ENCODE data around the gene KIF25.
"Not testable (repeated sequence)": the region's sequence is repeated elsewhere in the genome, so short reads cannot be mapped to it uniquely, and the experiment has no call there.

KIF25 gene

DNA sequence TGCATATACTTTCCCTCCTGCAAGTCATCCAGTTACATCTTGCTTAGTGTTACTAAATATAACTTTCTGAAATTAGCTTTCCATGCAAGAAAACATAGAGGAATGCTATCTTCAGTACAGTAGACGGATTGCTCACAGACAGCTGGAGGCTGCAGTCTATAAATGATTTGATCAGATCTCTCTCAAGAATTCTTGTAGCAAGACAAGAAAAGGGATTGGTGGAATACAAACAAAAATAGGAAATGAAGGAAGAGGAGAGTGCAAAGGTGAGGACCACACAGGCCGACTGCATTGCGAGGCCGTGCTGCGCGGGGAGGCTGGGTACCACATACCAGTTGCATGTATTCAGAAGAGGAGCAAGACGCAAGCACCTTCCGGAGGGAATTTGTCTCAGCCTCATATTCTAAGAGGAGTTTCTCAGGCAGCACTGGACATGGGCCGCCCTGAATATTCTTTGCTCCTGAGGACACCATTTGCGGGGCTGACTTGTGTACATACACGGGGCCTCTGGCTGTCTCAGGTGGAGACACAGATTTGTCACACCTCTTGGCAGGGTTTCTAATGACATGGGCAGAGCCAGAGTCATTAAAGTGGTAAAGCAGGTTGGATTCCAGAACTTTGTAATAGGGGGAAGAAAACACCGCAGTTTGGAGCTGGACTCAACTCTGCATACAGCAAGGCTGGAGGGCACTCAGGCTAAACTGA, 22.7 kb upstream of the KIF25 start:
- DNase-seq (ENCODE audit: low read depth, low spot score), result no peak

GRCh38 chr6:167975458-167975857, 22.0 kb upstream of the KIF25 start:
- DNase-seq (ENCODE audit: low read depth, low spot score), result no peak

GRCh38 chr6:167976116-167976657, 21.3 kb upstream of the KIF25 start:
- not testable (repeated sequence) for DNase-seq (ENCODE audit: low read depth, low spot score)

DNA sequence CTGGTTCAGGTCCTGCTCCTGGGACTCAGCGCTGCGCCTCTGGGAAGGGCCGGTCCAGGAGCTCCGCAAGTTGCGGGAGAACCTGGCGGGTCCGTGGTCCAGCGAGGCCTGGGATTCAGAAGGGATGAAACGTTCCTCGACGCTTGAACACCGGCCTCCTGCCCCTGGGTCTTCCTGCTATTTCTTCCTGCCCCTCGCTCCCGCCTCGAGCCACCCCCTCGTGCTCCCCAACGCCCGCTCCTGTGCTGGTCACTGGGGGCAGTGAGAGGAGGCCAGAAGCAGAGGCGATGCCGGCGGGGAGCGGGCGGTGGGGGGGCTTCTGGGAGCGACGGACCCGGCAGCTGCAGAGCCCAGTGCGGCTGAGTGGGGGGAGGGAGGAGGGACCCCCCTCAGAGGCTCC, 20.8 kb upstream of the KIF25 start:
- DNase-seq (ENCODE audit: low read depth, low spot score), result no peak

- DNase-seq (ENCODE audit: low read depth, low spot score), result no peak
These were observed 19.6 kb upstream of the KIF25 start for GRCh38 chr6:167977717-167978467.

- DNase-seq (ENCODE audit: low read depth, low spot score), result no peak
These were observed 18.9 kb upstream of the KIF25 start for GRCh38 chr6:167978607-167979006.

DNA sequence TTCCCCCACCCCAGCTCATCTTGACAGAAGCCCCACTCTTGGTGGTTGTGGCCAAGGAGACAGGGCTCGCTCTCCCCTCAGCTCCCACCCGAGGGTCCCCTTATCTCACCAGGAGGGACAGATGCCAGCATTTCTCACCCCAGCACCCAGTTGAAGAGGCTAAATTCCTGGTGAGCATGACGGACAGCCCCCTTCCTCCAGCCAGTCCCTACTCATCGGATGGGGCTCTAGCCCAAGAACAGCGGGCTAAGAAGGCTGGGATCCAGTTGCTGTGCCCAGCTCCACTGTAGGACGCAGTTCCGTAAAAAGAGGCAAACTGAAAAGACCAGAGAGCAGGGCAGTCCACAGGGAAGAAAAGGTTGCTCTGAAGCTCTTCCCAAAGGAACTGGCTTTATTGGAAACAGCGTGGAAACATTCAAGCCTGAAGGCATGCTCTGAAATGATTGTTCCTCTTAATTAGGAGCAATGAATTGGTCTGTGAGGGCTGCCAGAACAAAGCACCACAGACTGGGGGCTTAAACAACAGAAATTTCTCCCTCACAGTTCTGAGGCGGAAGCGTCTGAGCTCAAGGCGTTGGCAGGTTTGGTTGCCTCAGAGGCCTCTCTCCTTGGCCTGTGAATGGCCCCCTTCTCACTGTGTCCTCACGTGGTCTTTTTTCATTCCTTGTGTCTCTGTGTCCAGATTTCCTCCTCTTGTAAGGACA, 17.9 kb upstream of the KIF25 start:
- no peak for DNase-seq (ENCODE audit: low read depth, low spot score)

GRCh38 chr6:167980911-167981580, 16.4 kb upstream of the KIF25 start:
- no peak for DNase-seq (ENCODE audit: low read depth, low spot score)

- DNase-seq (ENCODE audit: low read depth, low spot score), result no peak
These were observed 15.5 kb upstream of the KIF25 start for GRCh38 chr6:167981916-167982462.

- no peak for DNase-seq (ENCODE audit: low read depth, low spot score)
These were observed 13.2 kb upstream of the KIF25 start for GRCh38 chr6:167984144-167984719.

GRCh38 chr6:167984876-167985604, 12.4 kb upstream of the KIF25 start:
- DNase-seq (ENCODE audit: low read depth, low spot score), result no peak

DNA sequence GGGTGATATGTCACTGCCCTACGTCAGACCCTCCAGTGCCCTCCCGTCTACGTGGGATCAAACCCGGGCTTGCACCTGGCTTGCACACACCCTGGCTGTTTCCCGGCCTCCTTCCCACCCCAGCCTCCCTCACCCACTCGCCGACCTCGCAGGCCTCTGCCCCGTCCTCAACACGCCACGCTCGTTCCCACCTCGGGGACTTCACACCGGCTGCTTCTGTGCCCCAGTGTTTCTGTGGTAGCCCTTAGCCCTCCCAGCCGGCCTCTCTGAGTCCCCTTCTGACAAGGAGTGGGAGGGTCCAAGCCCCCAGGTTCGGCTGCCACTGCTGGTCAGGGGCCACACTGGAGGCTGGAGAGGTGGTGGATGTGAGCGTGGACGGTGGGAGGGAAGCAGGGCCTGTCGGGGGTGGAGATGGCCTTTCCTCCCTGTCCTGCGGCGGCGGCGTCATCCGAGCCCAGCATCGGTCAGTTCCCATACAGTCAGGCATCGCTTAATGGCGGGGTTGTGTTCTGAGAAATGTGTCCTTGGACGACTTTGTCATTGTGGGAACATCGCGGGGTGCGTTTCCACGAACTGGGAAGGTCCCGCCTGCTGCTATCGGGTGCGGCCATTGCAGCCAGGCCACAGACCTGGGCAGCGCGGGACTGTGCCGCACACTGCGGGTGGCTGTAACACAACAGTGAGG, 11.4 kb upstream of the KIF25 start:
- DNase-seq (ENCODE audit: low read depth, low spot score), result no peak

GRCh38 chr6:167987396-167988153, 9.9 kb upstream of the KIF25 start:
- no peak for DNase-seq (ENCODE audit: low read depth, low spot score)

DNA sequence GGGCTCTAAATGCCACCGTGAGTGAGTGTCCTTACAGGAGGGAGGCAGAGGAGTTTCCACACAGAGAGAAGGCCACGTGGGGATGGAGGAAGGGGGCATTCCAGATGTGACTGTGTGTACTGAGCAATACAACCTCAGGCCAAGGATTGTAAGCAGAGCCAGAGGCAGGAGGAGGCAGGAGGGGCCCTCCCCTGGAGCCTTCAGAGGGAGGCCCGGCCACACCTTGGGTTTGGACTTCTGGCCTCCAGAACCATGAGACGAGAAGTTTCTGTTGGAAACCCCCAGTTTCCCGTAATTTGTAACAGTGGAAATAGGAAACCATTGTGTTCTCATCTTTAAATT, 9.3 kb upstream of the KIF25 start:
- no peak for DNase-seq (ENCODE audit: low read depth, low spot score)

- no peak for DNase-seq (ENCODE audit: low read depth, low spot score)
These were observed 8.3 kb upstream of the KIF25 start for GRCh38 chr6:167988945-167989841.

DNA sequence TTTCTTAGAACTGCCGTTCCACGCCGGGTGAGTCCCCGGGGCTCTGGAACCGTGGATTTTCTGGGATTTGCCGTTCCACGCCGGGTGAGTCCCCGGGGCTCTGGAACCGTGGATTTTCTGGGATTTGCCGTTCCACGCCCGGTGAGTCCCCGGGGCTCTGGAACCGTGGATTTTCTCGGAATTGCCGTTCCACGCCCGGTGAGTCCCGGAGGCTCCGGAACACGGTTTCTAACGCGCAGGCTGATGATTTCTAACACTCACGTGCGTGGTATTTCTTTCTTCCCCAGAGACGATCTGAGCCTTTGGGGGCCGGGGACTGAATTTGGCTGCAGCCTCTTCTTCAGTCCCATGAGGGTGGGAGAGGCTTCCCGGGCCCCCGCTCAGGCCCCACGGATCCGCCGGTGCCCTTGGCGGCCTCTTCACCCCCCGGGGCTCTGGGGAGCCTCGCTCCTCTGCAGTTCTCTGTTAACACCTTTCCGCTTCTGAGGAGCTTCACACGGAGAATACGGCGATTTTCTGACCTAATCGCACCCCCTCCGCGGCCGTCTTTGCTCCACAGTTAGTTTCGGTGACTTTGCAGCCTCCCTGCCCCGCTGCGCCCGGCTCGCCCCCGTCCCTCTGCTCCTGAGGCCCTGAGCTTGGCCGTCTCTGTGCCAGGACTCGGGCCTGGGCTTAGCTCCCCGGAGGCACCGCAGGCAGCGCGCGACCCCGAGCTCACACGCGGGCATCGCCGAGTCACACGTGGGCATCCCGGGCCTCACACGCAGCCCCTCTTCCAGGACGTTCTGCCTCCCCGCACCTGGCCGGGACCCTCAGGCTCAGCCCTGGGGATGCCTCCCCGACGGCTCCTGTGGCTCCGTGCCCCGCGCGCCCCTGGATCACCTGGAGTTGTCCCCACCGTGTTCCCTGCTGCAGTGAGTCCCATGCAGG, 7.2 kb upstream of the KIF25 start:
- DNase-seq (ENCODE audit: low read depth, low spot score), result no peak

GRCh38 chr6:167993169-167993568, 4.3 kb upstream of the KIF25 start:
- no peak for DNase-seq (ENCODE audit: low read depth, low spot score)

All from activated naive CD8-positive, alpha-beta T cell treated with anti-CD3 and anti-CD28 coated beads, Interleukin-2, amount 50 U/mL, for 16 hours (primary cell).